Measurements from ENCODE around the gene CHI3L2. TPM values are rescaled to one million over a fixed set of nuclear protein-coding genes. Genes with fewer than 3 reads are reported as not detected.
A peak's percentile ranks its signal among the peaks of the same experiment; 100 is the strongest.

CHI3L2 gene
- total and polyA plus RNA-seq, 10 of the 15 experiments (the other 5 are each of a cell fraction or from before 2014, with no cell fraction given), result 37.1 to 508 (median 98.3) TPM

- BruUV-seq (replicated peaks), result no TSS peak
- DNase-seq (ENCODE audit: low read depth, low spot score), result no peak
- in situ Hi-C loops (cut with MboI), result no loop called here
- Histone ChIP-seq H3K36me3 (ENCODE audit: control insufficient read depth in 2 of 2, insufficient read depth in 2 of 2, low read length in 1 of 2) (no peaks in the 10 kb centered on the region), H3K27ac (ENCODE audit: control insufficient read depth, insufficient read depth) (peak overlapping the region; percentile 100), H2AFZ (ENCODE audit: control insufficient read depth, low read depth, low read length) (no peak overlapping the region), H3K27me3 (replicated peaks in 1 of 2; ENCODE audit: control insufficient read depth in 2 of 2, insufficient read depth in 2 of 2, low read length in 1 of 2) (no peaks in the 10 kb centered on the region), H3K9me3 (replicated peaks; ENCODE audit: control insufficient read depth, insufficient read depth, low read length) (no peaks in the 10 kb centered on the region), H3K4me3 (no peak overlapping the region), H3K9ac (ENCODE audit: control insufficient read depth, insufficient read depth, low read length) (peak overlapping the region; percentile 88; the same call in 1 of the 2 replicates), H4K20me1 (ENCODE audit: control insufficient read depth, insufficient read depth) (no peaks in the 10 kb centered on the region), H3K79me2 (ENCODE audit: control insufficient read depth, insufficient read depth, low read length) (peaks cover 13% of the 10 kb centered on the region), H3K4me1 (ENCODE audit: control insufficient read depth, insufficient read depth, low read length) (peaks cover 53% of the 10 kb centered on the region), H3K4me2 (ENCODE audit: control insufficient read depth, insufficient read depth) (peak overlapping the region; percentile 68)
- SMC1A ChIA-PET (ENCODE audit: uncharacterized antibody, unreplicated experiment), result interaction anchor here (2.5 to 12.4 kb wide), 5 partner anchors 9 to 72 kb away, joined by 15 to 284 read pairs (median 105); partner anchors contain the start of genes CEPT1, DENND2D and DRAM2
- TF ChIP-seq SUPT20H (IDR thresholded peaks at IDR 0.05; ENCODE audit: borderline replicate concordance, control insufficient read depth, low read depth, low read length) (no peak), ETV6 (conservative IDR thresholded peaks at IDR 0.05 in 1 of 2, IDR thresholded peaks at IDR 0.05 in 1 of 2; ENCODE audit: borderline replicate concordance in 1 of 2, low read depth in 1 of 2) (0 out of 4 replicates have a peak, but pooled peaks of 1 of the 2 experiments have one; percentile 36), SRF (IDR thresholded peaks at IDR 0.05; ENCODE audit: low read depth in 2 of 2, low read length in 2 of 2) (no peak), MLLT1 (IDR thresholded peaks at IDR 0.05) (peak; percentile 43), BHLHE40 (IDR thresholded peaks at IDR 0.05; ENCODE audit: borderline replicate concordance in 1 of 2, low read depth in 2 of 2, low read length in 1 of 2) (no peak)
- intact Hi-C loops (cut with micrococcal nuclease; ENCODE audit: unreplicated experiment), result no loop called here
- no peak for FAIRE-seq
- CTCF ChIA-PET, result interaction anchor here (3.0 to 8.9 kb wide), 2 partner anchors 16 to 182 kb away, joined by 13 to 239 read pairs; partner anchors contain the start of gene DENND2D
- RAD21 ChIA-PET (ENCODE audit: unreplicated experiment), result interaction anchor here (1.0 to 9.9 kb wide), 6 partner anchors 10 to 341 kb away, joined by 3 to 542 read pairs (median 22); partner anchors contain the start of genes CD53, CEPT1, DENND2D and DRAM2
- no peak for ATAC-seq
- POLR2A ChIA-PET, result interaction anchor here (1.4 to 8.8 kb wide), 3 partner anchors 9 to 74 kb away, joined by 5 to 371 read pairs (median 27); partner anchors contain the start of genes CEPT1, DENND2D and DRAM2
- over 99% methylated on average over 6 of the region's 6 CpGs for WGBS (ENCODE audit: insufficient coverage, insufficient replicate concordance, low lambda C conversion rate, missing lambda C conversion rate)
These were observed 14.1 kb upstream of the CHI3L2 start for GRCh38 chr1:111213412-111213811.

Measured in GM12878 (cell line).